Retinal pigment epithelial cell (primary cell): Measurements from ENCODE around the gene KLF7.
"Not testable (repeated sequence)": the region's sequence is repeated elsewhere in the genome, so short reads cannot be mapped to it uniquely, and the experiment has no call there.

Experiments
- DNase-seq: peaks from one replicate; pipeline ENCODE4 v3.0.0-alpha.2; 2010; ENCODE audit warnings: low read depth
- H3K4me3 ChIP-seq: 2 replicates; pipeline ENCODE4 v1.5.1; 2011; ENCODE audit warnings: mild to moderate bottlenecking, low read length, control low read depth, moderate library complexity
- CTCF ChIP-seq: conservative IDR thresholded peaks from 2 replicates; pipeline ENCODE4 v1.5.1; 2011; ENCODE audit warnings: low read depth, low read length, control low read depth, inconsistent platforms

KLF7 gene

GRCh38 chr2:207038299-207038698 is 127.4 kb downstream of the KLF7 start:
- no peak for DNase-seq
- no peak for TF ChIP-seq CTCF
- H3K4me3 ChIP-seq = no peak overlapping the region

GRCh38 chr2:207037896-207038295 is 127.9 kb downstream of the KLF7 start:
- TF ChIP-seq CTCF = no peak
- no peak for DNase-seq

GRCh38 chr2:207037023-207037422 is 128.7 kb downstream of the KLF7 start:
- not testable (repeated sequence) for DNase-seq, H3K4me3 ChIP-seq

More at GRCh38 chr2:207037896-207038295, 127.9 kb downstream of the KLF7 start:
- H3K4me3 ChIP-seq = no peak overlapping the region

GRCh38 chr2:207035875-207036274 is 129.9 kb downstream of the KLF7 start:
- no peak for TF ChIP-seq CTCF
- DNase-seq = no peak

GRCh38 chr2:207032490-207032889 is 133.3 kb downstream of the KLF7 start:
- no peak for TF ChIP-seq CTCF
- H3K4me3 ChIP-seq = no peak overlapping the region

More at GRCh38 chr2:207035875-207036274, 129.9 kb downstream of the KLF7 start:
- no peak overlapping the region for H3K4me3 ChIP-seq

More at GRCh38 chr2:207032490-207032889, 133.3 kb downstream of the KLF7 start:
- DNase-seq = no peak
